Neural progenitor cell (in vitro differentiated cells): Measurements from ENCODE around the gene TNFRSF8. TPM values are rescaled to one million over a fixed set of nuclear protein-coding genes. Genes with fewer than 3 reads are reported as not detected.

Source experiments
- DNase-seq: peaks from one replicate; pipeline ENCODE4 v3.0.0-alpha.2; 2016; ENCODE audit warnings: low spot score
- H2AFZ ChIP-seq: fragments of 200-600 bp; sonication (generic); replicated peaks from 2 replicates; pipeline ENCODE4 v1.6.1; 2016; ENCODE audit warnings: antibody characterized with exemption
- H3F3A ChIP-seq: fragments of 200-600 bp; sonication (generic); 2 replicates; pipeline ENCODE4 v1.6.1; 2016; ENCODE audit warnings: antibody characterized with exemption, low read depth
- H3K27ac ChIP-seq: fragments of 200-600 bp; sonication (generic); 2 replicates; pipeline ENCODE4 v1.5.1; 2016; ENCODE audit warnings: mild to moderate bottlenecking
- H3K27me3 ChIP-seq: fragments of 200-600 bp; sonication (generic); 2 replicates; pipeline ENCODE4 v1.6.1; 2016; ENCODE audit warnings: mild to moderate bottlenecking, moderate library complexity
- H3K36me3 ChIP-seq: fragments of 200-600 bp; sonication (generic); 2 replicates; pipeline ENCODE4 v1.5.1; 2016
- H3K4me1 ChIP-seq: fragments of 200-600 bp; sonication (generic); 2 replicates; pipeline ENCODE4 v1.6.1; 2016; ENCODE audit warnings: mixed run types
- H3K4me2 ChIP-seq: fragments of 200-600 bp; sonication (generic); 2 replicates; pipeline ENCODE4 v1.6.1; 2016
- H3K4me3 ChIP-seq: fragments of 200-600 bp; sonication (generic); 2 replicates; pipeline ENCODE4 v1.5.1; 2016
- H3K79me2 ChIP-seq: fragments of 200-600 bp; sonication (generic); 2 replicates; pipeline ENCODE4 v1.6.1; 2016; ENCODE audit warnings: low read depth
- H3K9ac ChIP-seq: fragments of 200-600 bp; sonication (generic); 2 replicates; pipeline ENCODE4 v1.6.1; 2016
- H3K9me3 ChIP-seq: fragments of 200-600 bp; sonication (generic); 2 replicates; pipeline ENCODE4 v1.5.1; 2016; ENCODE audit warnings: low read depth
- H4K20me1 ChIP-seq: fragments of 200-600 bp; sonication (generic); 2 replicates; pipeline ENCODE4 v1.6.1; 2016; ENCODE audit warnings: low read depth
- H3K27ac Mint-ChIP-seq: 3 replicates; pipeline ENCODE4 v1.8.0; 2021; ENCODE audit warnings: mixed read lengths
- H3K27me3 Mint-ChIP-seq: 2 replicates; pipeline ENCODE4 v1.8.0; 2022; ENCODE audit warnings: low read depth, mild to moderate bottlenecking, inconsistent platforms, moderate library complexity, mixed read lengths; ENCODE audit not compliant: insufficient read depth
- H3K36me3 Mint-ChIP-seq: 3 replicates; pipeline ENCODE4 v1.8.0; 2021; ENCODE audit warnings: mixed read lengths
- H3K4me1 Mint-ChIP-seq: 3 replicates; pipeline ENCODE4 v1.8.0; 2021; ENCODE audit warnings: mixed read lengths
- H3K4me3 Mint-ChIP-seq: 3 replicates; pipeline ENCODE4 v1.8.0; 2021; ENCODE audit warnings: mild to moderate bottlenecking, moderate library complexity, mixed read lengths
- H3K9me3 Mint-ChIP-seq: 3 replicates; pipeline ENCODE4 v1.8.0; 2020; ENCODE audit warnings: mixed read lengths
- CTCF ChIP-seq: fragments of 200-600 bp; sonication (generic); IDR thresholded peaks from 2 replicates; pipeline ENCODE4 v1.5.1; 2017; ENCODE audit warnings: antibody characterized with exemption, mild to moderate bottlenecking
- EZH2 ChIP-seq: fragments of 200-600 bp; sonication (generic); IDR thresholded peaks from 2 replicates; pipeline ENCODE4 v1.6.1; 2017; ENCODE audit warnings: antibody characterized with exemption, mild to moderate bottlenecking, moderate library complexity
- EZH2phosphoT487 ChIP-seq: fragments of 200-600 bp; sonication (generic); IDR thresholded peaks from 2 replicates; pipeline ENCODE4 v1.6.1; 2017; ENCODE audit warnings: antibody characterized with exemption
- total RNA-seq: library from RNA; depleted of rRNA; stranded (reverse); fragments of >200 nt; gene quantifications from 2 replicates; pipeline ENCODE4 v1.2.3, GENCODE V29; 2015; ENCODE audit warnings: low replicate concordance

Gene TNFRSF8
- total RNA-seq, 1 donor from 2014 or later: not detected

GRCh38 chr1:12057940-12058687 lies 5.0 kb upstream of the TNFRSF8 start:
- Histone ChIP-seq H3K4me2 (no peak overlapping the region), H2AFZ (no peak overlapping the region), H3F3A (no peaks in the 10 kb centered on the region), H4K20me1 (no peaks in the 10 kb centered on the region), H3K4me3 (no peak overlapping the region), H3K27me3 (peaks cover 36% of the 10 kb centered on the region), H3K36me3 (no peaks in the 10 kb centered on the region), H3K27ac (no peak overlapping the region), H3K79me2 (no peaks in the 10 kb centered on the region), H3K9ac (no peak overlapping the region), H3K9me3 (no peaks in the 10 kb centered on the region), H3K4me1 (peaks cover 1% of the 10 kb centered on the region)
- Mint-ChIP-seq H3K36me3 (no peaks in the 10 kb centered on the region), H3K4me1 (peaks cover 5% of the 10 kb centered on the region), H3K9me3 (peaks cover 4% of the 10 kb centered on the region), H3K27me3 (peaks cover 23% of the 10 kb centered on the region), H3K4me3 (no peak overlapping the region), H3K27ac (no peak overlapping the region)
- TF ChIP-seq CTCF: no peak
- TF ChIP-seq EZH2phosphoT487: no peak
- TF ChIP-seq EZH2: no peak
- DNase-seq: no peak

DNA sequence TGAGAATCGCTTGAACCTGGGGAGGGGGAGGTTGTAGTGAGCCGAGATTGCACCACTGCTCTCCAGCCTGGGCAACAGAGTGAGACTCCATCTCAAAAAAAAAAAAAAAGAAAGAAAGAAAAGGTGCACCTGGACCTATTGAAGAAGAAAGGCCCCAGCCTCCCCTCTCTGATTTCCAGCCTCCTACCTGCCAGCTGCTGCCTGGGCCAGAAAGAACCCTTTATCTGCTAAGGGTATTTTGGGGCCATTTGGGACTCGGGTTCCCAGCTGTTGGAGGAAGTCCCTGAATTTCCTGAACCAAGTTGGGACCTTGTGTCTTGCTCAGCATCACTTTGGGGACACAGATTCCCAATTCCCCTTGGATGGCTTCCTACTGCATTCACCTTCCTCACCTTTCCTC lies 3.9 kb upstream of the TNFRSF8 start:
- H3K4me3 ChIP-seq: no peak overlapping the region
- H3K36me3 ChIP-seq: no peaks in the 10 kb centered on the region
- no peaks in the 10 kb centered on the region for H3K4me1 Mint-ChIP-seq
- H3K27ac Mint-ChIP-seq: no peak overlapping the region
- peaks cover 8% of the 10 kb centered on the region for H3K9me3 Mint-ChIP-seq
- TF ChIP-seq CTCF (no peak), EZH2phosphoT487 (no peak), EZH2 (no peak)
- no peak overlapping the region for H3K9ac ChIP-seq
- H3K36me3 Mint-ChIP-seq: no peaks in the 10 kb centered on the region
- no peaks in the 10 kb centered on the region for H3F3A ChIP-seq
- H2AFZ ChIP-seq: no peak overlapping the region
- H3K4me2 ChIP-seq: no peak overlapping the region
- H3K79me2 ChIP-seq: no peaks in the 10 kb centered on the region
- no peak overlapping the region for H3K27ac ChIP-seq
- peaks cover 10% of the 10 kb centered on the region for H3K4me1 ChIP-seq
- DNase-seq: no peak
- peaks cover 47% of the 10 kb centered on the region for H3K27me3 ChIP-seq
- no peaks in the 10 kb centered on the region for H3K9me3 ChIP-seq
- H3K27me3 Mint-ChIP-seq: peaks cover 31% of the 10 kb centered on the region
- no peaks in the 10 kb centered on the region for H4K20me1 ChIP-seq
- no peak overlapping the region for H3K4me3 Mint-ChIP-seq

DNA sequence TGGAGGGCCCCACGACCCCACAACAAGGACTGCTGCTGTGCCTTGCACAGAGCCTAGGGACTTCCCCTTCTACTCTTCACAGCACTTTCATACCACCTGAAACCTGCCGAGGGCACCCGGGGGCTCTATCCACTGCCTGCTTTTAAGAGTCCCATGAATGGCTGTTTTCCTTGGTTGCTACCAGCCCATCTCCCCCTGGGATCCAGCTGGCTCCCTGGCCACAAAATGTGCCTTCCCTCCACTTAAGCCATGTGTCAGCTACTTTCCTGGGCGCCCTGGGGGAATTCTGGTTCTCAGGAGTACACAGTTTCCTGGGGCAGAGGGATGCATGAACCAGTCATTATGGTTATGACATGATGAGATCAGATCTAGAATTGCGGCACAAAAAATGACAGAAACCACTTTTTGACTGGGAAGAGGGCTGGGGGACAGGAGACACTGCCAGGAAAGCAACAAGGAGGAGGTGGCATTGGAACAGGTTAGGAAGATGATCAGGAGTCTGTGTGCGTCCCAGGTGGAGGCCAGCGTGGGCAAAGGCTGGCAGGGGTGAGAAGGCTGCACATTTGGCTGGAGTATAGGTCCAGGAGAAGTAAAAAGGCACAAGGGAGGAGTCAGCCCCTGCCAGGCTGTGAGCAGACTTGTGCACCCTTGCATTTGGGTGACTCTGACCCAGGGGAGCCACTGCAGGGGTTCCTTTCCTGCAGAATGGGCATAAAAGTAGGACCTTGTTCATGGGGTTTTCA lies 3.2 kb upstream of the TNFRSF8 start:
- peaks cover 54% of the 10 kb centered on the region for H3K27me3 ChIP-seq
- no peak overlapping the region for H3K27ac Mint-ChIP-seq

More for the DNA sequence above, 3.2 kb upstream of the TNFRSF8 start:
- H3K9ac ChIP-seq: no peak overlapping the region
- H2AFZ ChIP-seq: no peak overlapping the region
- H3K4me3 ChIP-seq: no peak overlapping the region
- H3K4me1 ChIP-seq: peaks cover 10% of the 10 kb centered on the region
- H3K9me3 ChIP-seq: no peaks in the 10 kb centered on the region
- H3K79me2 ChIP-seq: no peaks in the 10 kb centered on the region
- H3K9me3 Mint-ChIP-seq: peaks cover 9% of the 10 kb centered on the region
- no peak overlapping the region for H3K27ac ChIP-seq
- H3K36me3 Mint-ChIP-seq: no peaks in the 10 kb centered on the region
- no peaks in the 10 kb centered on the region for H3F3A ChIP-seq
- TF ChIP-seq EZH2phosphoT487: no peak
- TF ChIP-seq CTCF: no peak
- no peak for TF ChIP-seq EZH2
- no peaks in the 10 kb centered on the region for H4K20me1 ChIP-seq
- no peak overlapping the region for H3K4me2 ChIP-seq
- H3K36me3 ChIP-seq: no peaks in the 10 kb centered on the region
- no peak for DNase-seq
- no peaks in the 10 kb centered on the region for H3K4me1 Mint-ChIP-seq
- no peak overlapping the region for H3K4me3 Mint-ChIP-seq
- peaks cover 35% of the 10 kb centered on the region for H3K27me3 Mint-ChIP-seq
